ENCODE data around the gene STX8.

DNA sequence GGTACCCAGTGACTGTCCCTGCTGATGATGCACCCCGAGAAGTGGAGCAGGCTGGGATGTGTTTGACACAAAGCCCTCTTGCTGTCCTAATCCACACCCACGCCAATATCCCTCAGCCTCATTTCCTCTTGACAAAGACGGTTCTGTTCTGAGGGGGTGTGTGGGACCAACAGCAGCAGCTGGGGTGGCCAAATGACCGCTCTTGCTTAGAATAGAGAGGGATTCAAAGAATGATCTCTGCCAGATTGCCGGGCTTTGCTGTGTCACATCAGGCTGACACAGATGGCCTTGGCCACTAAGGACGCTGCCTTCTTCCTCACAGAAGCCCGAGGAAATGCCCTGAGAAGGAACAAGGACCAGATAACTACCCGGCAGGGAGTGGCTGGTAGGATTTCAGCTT is 303.6 kb downstream of the STX8 start:
- TF ChIP-seq CTCF (IDR thresholded peaks at IDR 0.05) = no peak
- no peak for TF ChIP-seq EP300 (IDR thresholded peaks at IDR 0.05)
- no peak for TF ChIP-seq POLR2A (IDR thresholded peaks at IDR 0.05)
- TF ChIP-seq POLR2AphosphoS5 (IDR thresholded peaks at IDR 0.05) = no peak

Data from stomach (tissue), 4 donors.